H9 (cell line): ENCODE measurements around the gene ZNF217. TPM values are rescaled to one million over a fixed set of nuclear protein-coding genes. Genes with fewer than 3 reads are reported as not detected.

ENCODE experiments used
- DNase-seq: peaks from one replicate; pipeline ENCODE4 v3.0.0-alpha.2; 2017
- H2AFZ ChIP-seq: one replicate; pipeline ENCODE4 v1.6.1; 2013; ENCODE audit warnings: mild to moderate bottlenecking, low read length, control low read depth, moderate library complexity
- H2AK5ac ChIP-seq: 2 replicates; pipeline ENCODE4 v1.6.1; 2013; ENCODE audit warnings: low read length, control low read depth, mixed read lengths; ENCODE audit not compliant: insufficient read length
- H2BK120ac ChIP-seq: one replicate; pipeline ENCODE4 v1.6.1; 2013; ENCODE audit warnings: low read depth, mild to moderate bottlenecking, low read length, control low read depth, inconsistent platforms; ENCODE audit not compliant: poor library complexity, severe bottlenecking
- H2BK12ac ChIP-seq: 2 replicates; pipeline ENCODE4 v1.6.1; 2013; ENCODE audit warnings: low read length, control low read depth, mixed read lengths, low read depth; ENCODE audit not compliant: insufficient read length
- H2BK15ac ChIP-seq: 2 replicates; pipeline ENCODE4 v1.6.1; 2013; ENCODE audit warnings: low read depth, low read length, control low read depth
- H2BK20ac ChIP-seq: one replicate; pipeline ENCODE4 v1.6.1; 2013; ENCODE audit warnings: low read depth, mild to moderate bottlenecking, low read length, control low read depth, inconsistent platforms; ENCODE audit not compliant: poor library complexity, severe bottlenecking
- H2BK5ac ChIP-seq: 2 replicates; pipeline ENCODE4 v1.6.1; 2013; ENCODE audit warnings: low read length, control low read depth, mixed read lengths; ENCODE audit not compliant: insufficient read length
- H3K14ac ChIP-seq: 2 replicates; pipeline ENCODE4 v1.6.1; 2013; ENCODE audit warnings: low read length, control low read depth; ENCODE audit not compliant: insufficient read depth
- H3K18ac ChIP-seq: 2 replicates; pipeline ENCODE4 v1.6.1; 2013; ENCODE audit warnings: low read depth, mild to moderate bottlenecking, mixed read lengths, low read length, control low read depth; ENCODE audit not compliant: insufficient read length
- H3K23ac ChIP-seq: 2 replicates; pipeline ENCODE4 v1.6.1; 2013; ENCODE audit warnings: low read length, control low read depth, mixed read lengths, low read depth; ENCODE audit not compliant: insufficient read length
- H3K23me2 ChIP-seq: 2 replicates; pipeline ENCODE4 v1.6.1; 2013; ENCODE audit warnings: low read depth, mild to moderate bottlenecking, mixed read lengths, low read length, control low read depth; ENCODE audit not compliant: insufficient read length, poor library complexity, severe bottlenecking
- H3K27ac ChIP-seq: 2 replicates; pipeline ENCODE4 v1.5.1; 2013; ENCODE audit warnings: low read length, control low read depth, mixed read lengths, low read depth; ENCODE audit not compliant: insufficient read length
- H3K27me3 ChIP-seq: 2 replicates; pipeline ENCODE4 v1.6.1; 2013; ENCODE audit warnings: low read length, control low read depth, inconsistent platforms; ENCODE audit not compliant: insufficient read depth
- H3K4ac ChIP-seq: 2 replicates; pipeline ENCODE4 v1.6.1; 2013; ENCODE audit warnings: low read depth, mild to moderate bottlenecking, control low read depth, inconsistent platforms, low read length, moderate library complexity
- H3K4me1 ChIP-seq: 2 replicates; pipeline ENCODE4 v1.6.1; 2013; ENCODE audit warnings: low read length, control low read depth, inconsistent platforms; ENCODE audit not compliant: insufficient read depth
- H3K4me2 ChIP-seq: 2 replicates; pipeline ENCODE4 v1.6.1; 2013; ENCODE audit warnings: low read length, control low read depth, mixed read lengths; ENCODE audit not compliant: insufficient read length, insufficient read depth
- H3K56ac ChIP-seq: 2 replicates; pipeline ENCODE4 v1.6.1; 2013; ENCODE audit warnings: low read depth, mild to moderate bottlenecking, mixed read lengths, low read length, control low read depth; ENCODE audit not compliant: insufficient read length
- H3K79me1 ChIP-seq: 2 replicates; pipeline ENCODE4 v1.6.1; 2013; ENCODE audit warnings: low read depth, mild to moderate bottlenecking, moderate library complexity, low read length, control low read depth, inconsistent platforms; ENCODE audit not compliant: insufficient read depth, poor library complexity, severe bottlenecking
- H3K79me2 ChIP-seq: 2 replicates; pipeline ENCODE4 v1.6.1; 2013; ENCODE audit warnings: low read length, control low read depth, inconsistent platforms; ENCODE audit not compliant: insufficient read depth
- H3K9ac ChIP-seq: 2 replicates; pipeline ENCODE4 v1.6.1; 2013; ENCODE audit warnings: low read length, control low read depth, mixed read lengths; ENCODE audit not compliant: insufficient read length; ENCODE audit errors: extremely low read depth
- H3K9me3 ChIP-seq: one replicate; pipeline ENCODE4 v1.6.1; 2013; ENCODE audit warnings: low read depth, low read length, inconsistent platforms; ENCODE audit not compliant: control insufficient read depth
- H3T11ph ChIP-seq: one replicate; pipeline ENCODE4 v1.6.1; 2013; ENCODE audit warnings: mild to moderate bottlenecking, low read length, control low read depth, inconsistent platforms
- H4K20me1 ChIP-seq: one replicate; pipeline ENCODE4 v1.6.1; 2013; ENCODE audit not compliant: control insufficient read depth, insufficient read length, insufficient read depth
- H4K5ac ChIP-seq: 2 replicates; pipeline ENCODE4 v1.6.1; 2013; ENCODE audit warnings: low read depth, mild to moderate bottlenecking, mixed read lengths, low read length, control low read depth; ENCODE audit not compliant: insufficient read length
- H4K8ac ChIP-seq: replicated peaks from 2 replicates; pipeline ENCODE4 v1.6.1; 2013; ENCODE audit warnings: low read length, control low read depth, mixed read lengths, low read depth; ENCODE audit not compliant: insufficient read length
- H4K91ac ChIP-seq: 2 replicates; pipeline ENCODE4 v1.6.1; 2013; ENCODE audit warnings: low read depth, mild to moderate bottlenecking, moderate library complexity, mixed read lengths, low read length, control low read depth; ENCODE audit not compliant: insufficient read length
- H3K27ac Mint-ChIP-seq, 3 experiments: 2 replicates in 2 of 3; 3 replicates in 1 of 3; pipeline ENCODE4 v1.8.0; 2020 to 2021; ENCODE audit warnings: mixed read lengths in 3 of 3, mild to moderate bottlenecking in 1 of 3, moderate library complexity in 1 of 3
- H3K27me3 Mint-ChIP-seq: 2 replicates; pipeline ENCODE4 v1.8.0; 2021; ENCODE audit warnings: low read depth, mild to moderate bottlenecking, moderate library complexity, mixed read lengths
- H3K36me3 Mint-ChIP-seq, 3 experiments: 2 replicates in 2 of 3; 3 replicates in 1 of 3; pipeline ENCODE4 v1.8.0; 2020 to 2021; ENCODE audit warnings: low read depth in 3 of 3, mixed read lengths in 3 of 3; ENCODE audit not compliant: insufficient read depth in 1 of 3
- H3K4me1 Mint-ChIP-seq, 2 experiments: 2 replicates each; pipeline ENCODE4 v1.8.0; 2020; ENCODE audit warnings: mixed read lengths in 2 of 2
- H3K4me3 Mint-ChIP-seq, 2 experiments: 2 replicates in 1 of 2; 3 replicates in 1 of 2; pipeline ENCODE4 v1.8.0; 2020 to 2021; ENCODE audit warnings: mild to moderate bottlenecking in 2 of 2, mixed read lengths in 2 of 2, moderate library complexity in 1 of 2
- H3K9me3 Mint-ChIP-seq, 2 experiments: 2 replicates in 1 of 2; 3 replicates in 1 of 2; pipeline ENCODE4 v1.8.0; 2020; ENCODE audit warnings: mild to moderate bottlenecking in 2 of 2, mixed read lengths in 2 of 2, moderate library complexity in 1 of 2
- WGBS: extraction: QIAGEN DNeasy Blood & Tissue Kit; methylation state at CpG from one replicate; pipeline ENCODE4 v1.1.7; 2013; ENCODE audit warnings: missing lambda C conversion rate, low lambda C conversion rate, mixed read lengths; ENCODE audit not compliant: insufficient read length; ENCODE audit errors: extremely low coverage; 5-methylcytosine and 5-hydroxymethylcytosine counted together
- total RNA-seq: library from RNA; stranded (reverse); gene quantifications from 2 replicates; pipeline ENCODE4 v1.2.1, GENCODE V29; 2021
- TF ChIP-seq, protein P1 (sequence below): fragments of 200-600 bp; sonication (generic); conservative IDR thresholded peaks from 3 replicates; pipeline ENCODE4 v1.8.0; 2021; ENCODE audit warnings: antibody characterized with exemption, mild to moderate bottlenecking

ZNF217 gene
- total RNA-seq, 1 experiment from 2014 or later = 82.8 TPM

DNA sequence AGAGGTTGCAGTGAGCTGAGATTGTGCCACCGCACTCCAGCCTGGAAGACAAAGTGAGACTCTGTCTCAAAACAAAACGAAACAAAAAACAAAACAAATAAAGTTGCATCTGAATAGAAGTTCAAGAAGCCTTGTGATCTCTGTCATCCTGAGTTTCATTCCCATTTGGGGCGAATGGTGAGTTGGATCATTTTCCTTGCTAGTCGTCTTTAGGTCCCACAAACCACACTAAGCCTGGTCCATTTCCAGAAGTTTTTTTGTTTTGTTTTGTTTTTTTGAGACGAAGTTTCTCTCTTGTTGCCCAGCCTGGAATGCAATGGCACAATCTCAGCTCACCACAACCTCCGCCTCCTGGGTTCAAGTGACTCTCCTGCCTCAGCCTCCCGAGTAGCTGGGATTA, 33.8 kb downstream of the ZNF217 start:
- Histone ChIP-seq H3K9ac (no peak overlapping the region), H3K4me2 (no peak overlapping the region), H3K56ac (no peak overlapping the region), H4K91ac (no peak overlapping the region), H3K4me1 (no peaks in the 10 kb centered on the region; the same call in 1 of the 2 replicates), H4K5ac (no peak overlapping the region), H3K9me3 (no peaks in the 10 kb centered on the region), H2AFZ (no peak overlapping the region), H3K27me3 (no peaks in the 10 kb centered on the region), H2BK15ac (no peak overlapping the region), H2BK12ac (no peak overlapping the region), H2BK20ac (no peak overlapping the region), H3K23ac (no peak overlapping the region), H3K79me2 (no peaks in the 10 kb centered on the region), H3K18ac (no peak overlapping the region), H3K4ac (no peak overlapping the region), H3K14ac (no peak overlapping the region), H3K27ac (no peak overlapping the region), H4K8ac (no peak overlapping the region), H3T11ph (no peak overlapping the region), H3K23me2 (no peaks in the 10 kb centered on the region), H2AK5ac (no peak overlapping the region), H2BK5ac (no peak overlapping the region), H4K20me1 (no peaks in the 10 kb centered on the region), H2BK120ac (no peak overlapping the region), H3K79me1 (no peaks in the 10 kb centered on the region)
- DNase-seq = no peak
- peaks cover 5 to 25% (median 11%) of the 10 kb centered on the region in 3 experiments; a peak in 6 of 7 replicates for H3K36me3 Mint-ChIP-seq
- H3K4me1 Mint-ChIP-seq = peaks cover 5 to 6% of the 10 kb centered on the region in 2 experiments
- no peaks in the 10 kb centered on the region for H3K27me3 Mint-ChIP-seq
- TF ChIP-seq, protein P1, sequence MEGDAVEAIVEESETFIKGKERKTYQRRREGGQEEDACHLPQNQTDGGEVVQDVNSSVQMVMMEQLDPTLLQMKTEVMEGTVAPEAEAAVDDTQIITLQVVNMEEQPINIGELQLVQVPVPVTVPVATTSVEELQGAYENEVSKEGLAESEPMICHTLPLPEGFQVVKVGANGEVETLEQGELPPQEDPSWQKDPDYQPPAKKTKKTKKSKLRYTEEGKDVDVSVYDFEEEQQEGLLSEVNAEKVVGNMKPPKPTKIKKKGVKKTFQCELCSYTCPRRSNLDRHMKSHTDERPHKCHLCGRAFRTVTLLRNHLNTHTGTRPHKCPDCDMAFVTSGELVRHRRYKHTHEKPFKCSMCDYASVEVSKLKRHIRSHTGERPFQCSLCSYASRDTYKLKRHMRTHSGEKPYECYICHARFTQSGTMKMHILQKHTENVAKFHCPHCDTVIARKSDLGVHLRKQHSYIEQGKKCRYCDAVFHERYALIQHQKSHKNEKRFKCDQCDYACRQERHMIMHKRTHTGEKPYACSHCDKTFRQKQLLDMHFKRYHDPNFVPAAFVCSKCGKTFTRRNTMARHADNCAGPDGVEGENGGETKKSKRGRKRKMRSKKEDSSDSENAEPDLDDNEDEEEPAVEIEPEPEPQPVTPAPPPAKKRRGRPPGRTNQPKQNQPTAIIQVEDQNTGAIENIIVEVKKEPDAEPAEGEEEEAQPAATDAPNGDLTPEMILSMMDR = no peak
- H3K9me3 Mint-ChIP-seq = no peaks in the 10 kb centered on the region
- H3K4me3 Mint-ChIP-seq = no peak overlapping the region
- WGBS = no CpG with 5 or more reads among the region's 7 CpGs
- no peak overlapping the region for H3K27ac Mint-ChIP-seq
